ENCODE results near the gene PPRC1. TPM values are rescaled to one million over a fixed set of nuclear protein-coding genes. Genes with fewer than 3 reads are reported as not detected.

The PPRC1 gene
- total and polyA plus RNA-seq, 7 donors: 4.2 to 39.9 (median 12.5) TPM

DNA sequence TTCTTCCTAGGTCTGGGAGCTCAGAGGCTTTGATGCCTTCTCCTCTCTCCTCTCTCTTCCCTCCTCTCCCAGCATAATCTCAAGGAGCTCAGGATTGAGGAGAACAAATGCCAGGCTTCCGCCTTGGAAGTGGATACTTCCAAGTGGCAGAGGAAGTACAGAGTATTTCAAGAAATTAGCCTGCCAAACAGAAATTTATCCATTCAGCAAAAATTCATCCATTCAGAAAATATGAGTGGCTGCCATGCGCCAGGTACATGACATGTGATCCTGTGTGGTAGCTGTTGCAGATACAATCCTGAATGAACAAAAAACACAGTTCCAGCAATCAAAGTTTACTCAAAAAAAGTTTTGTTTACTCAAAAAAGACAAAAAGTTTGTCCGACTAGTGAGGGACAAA is 37.8 kb downstream of the PPRC1 start:
- DNase-seq: no peak
- H3K4me1 ChIP-seq: peaks cover 0 to 6% (median 3%) of the 10 kb centered on the region in 4 donors
- intact Hi-C loops (cut with DNase I): loop anchor here (5.0 kb wide), 2 partner anchors 57 to 182 kb away; partner anchors contain the start of gene ELOVL3
- H3K27me3 ChIP-seq: no peaks in the 10 kb centered on the region
- H3K27ac ChIP-seq: no peak overlapping the region
- TF ChIP-seq POLR2AphosphoS5 (IDR thresholded peaks at IDR 0.05) (no peak), EP300 (IDR thresholded peaks at IDR 0.05) (no peak), CTCF (IDR thresholded peaks at IDR 0.05) (no peak), POLR2A (IDR thresholded peaks at IDR 0.05) (no peak)
- no peaks in the 10 kb centered on the region for H3K9me3 ChIP-seq
- 55 to 79% methylated on average over 3 of the region's 3 CpGs for WGBS, 2 donors
- no peak overlapping the region for H3K4me3 ChIP-seq
- no peaks in the 10 kb centered on the region for H3K36me3 ChIP-seq

- no peak for DNase-seq
- 91% methylated on average over 8 of the region's 8 CpGs for WGBS, 2 donors
- H3K4me3 ChIP-seq: no peak overlapping the region
- TF ChIP-seq EP300 (IDR thresholded peaks at IDR 0.05) (no peak), POLR2AphosphoS5 (IDR thresholded peaks at IDR 0.05) (no peak), POLR2A (IDR thresholded peaks at IDR 0.05) (no peak), CTCF (IDR thresholded peaks at IDR 0.05) (no peak)
- H3K27ac ChIP-seq: no peak overlapping the region
- H3K27me3 ChIP-seq: peaks cover 0 to 8% (median 0%) of the 10 kb centered on the region in 3 donors
- no peaks in the 10 kb centered on the region for H3K36me3 ChIP-seq
- H3K9me3 ChIP-seq: no peaks in the 10 kb centered on the region
- intact Hi-C loops (cut with DNase I): loop anchor here (5.0 kb wide), 2 partner anchors 55 to 180 kb away; partner anchors contain the start of gene ELOVL3
- H3K4me1 ChIP-seq: peaks cover 0 to 6% (median 3%) of the 10 kb centered on the region in 4 donors
Observed at GRCh38 chr10:102172288-102172687, 39.4 kb downstream of the PPRC1 start.

- Histone ChIP-seq H3K4me1 (no peaks in the 10 kb centered on the region), H3K27ac (no peak overlapping the region), H3K9me3 (no peaks in the 10 kb centered on the region), H3K27me3 (peaks cover 0 to 13% (median 0%) of the 10 kb centered on the region in 3 donors), H3K4me3 (no peak overlapping the region), H3K36me3 (no peaks in the 10 kb centered on the region)
- intact Hi-C loops (cut with DNase I): no loop called here
- WGBS, 2 donors: 47 to 70% methylated on average over 4 of the region's 4 CpGs
- DNase-seq: no peak
- TF ChIP-seq CTCF (IDR thresholded peaks at IDR 0.05) (no peak), POLR2A (IDR thresholded peaks at IDR 0.05) (no peak), POLR2AphosphoS5 (IDR thresholded peaks at IDR 0.05) (no peak), EP300 (IDR thresholded peaks at IDR 0.05) (no peak)
Observed at GRCh38 chr10:102175415-102175814, 42.6 kb downstream of the PPRC1 start.

DNA sequence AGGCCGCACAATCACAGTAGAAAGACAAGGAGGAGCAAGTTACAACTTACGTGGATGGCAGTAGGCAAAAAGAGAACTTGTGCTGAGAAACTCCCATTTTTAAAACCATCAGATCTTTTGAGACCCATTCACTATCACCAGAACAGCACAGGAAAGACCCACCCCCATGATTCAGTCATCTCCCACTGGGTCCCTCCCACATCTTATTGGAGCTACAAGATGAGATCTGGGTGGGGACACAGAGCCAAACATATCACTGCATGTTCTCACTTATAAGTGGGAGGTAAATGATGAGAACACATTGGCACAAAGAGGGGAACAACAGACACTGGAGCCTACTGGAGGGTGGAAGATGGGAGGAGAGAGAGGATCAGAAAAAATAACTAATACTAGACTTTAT is 51.8 kb downstream of the PPRC1 start:
- H3K27me3 ChIP-seq: no peaks in the 10 kb centered on the region
- H3K27ac ChIP-seq: no peak overlapping the region
- H3K36me3 ChIP-seq: no peaks in the 10 kb centered on the region
- DNase-seq: no peak
- intact Hi-C loops (cut with DNase I): no loop called here
- 92 to 93% methylated on average over 2 of the region's 2 CpGs for WGBS, 2 donors
- peaks cover 0 to 2% (median 0%) of the 10 kb centered on the region in 4 donors for H3K9me3 ChIP-seq
- H3K4me3 ChIP-seq: no peak overlapping the region
- TF ChIP-seq CTCF (IDR thresholded peaks at IDR 0.05): no peak
- no peak for TF ChIP-seq POLR2A (IDR thresholded peaks at IDR 0.05)
- TF ChIP-seq EP300 (IDR thresholded peaks at IDR 0.05): no peak
- TF ChIP-seq POLR2AphosphoS5 (IDR thresholded peaks at IDR 0.05): no peak
- H3K4me1 ChIP-seq: no peaks in the 10 kb centered on the region

DNA sequence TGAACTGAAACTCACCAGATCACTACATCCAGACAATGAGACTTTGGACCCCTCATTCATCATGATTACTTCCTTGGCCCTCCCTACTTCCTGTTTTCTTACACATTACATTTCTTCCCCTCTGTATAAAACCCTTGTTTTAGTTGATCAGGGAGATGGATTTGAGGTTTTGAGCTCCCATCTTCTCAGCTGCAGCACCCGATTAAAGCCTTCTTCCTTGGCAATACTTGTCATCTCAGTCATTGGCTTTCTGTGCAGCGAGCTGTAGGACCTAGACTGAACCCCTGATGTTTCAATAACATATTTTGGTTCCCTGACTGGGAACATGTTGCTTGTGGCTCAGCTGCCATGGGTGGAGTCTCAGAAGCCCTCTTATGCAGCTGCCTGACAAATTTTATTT is 52.4 kb downstream of the PPRC1 start:
- 70 to 74% methylated on average over 2 of the region's 2 CpGs for WGBS, 2 donors
- Histone ChIP-seq H3K9me3 (peaks cover 0 to 2% (median 0%) of the 10 kb centered on the region in 4 donors), H3K4me3 (no peak overlapping the region), H3K27me3 (no peaks in the 10 kb centered on the region), H3K4me1 (no peaks in the 10 kb centered on the region), H3K36me3 (no peaks in the 10 kb centered on the region), H3K27ac (no peak overlapping the region)
- no peak for DNase-seq
- TF ChIP-seq POLR2AphosphoS5 (IDR thresholded peaks at IDR 0.05): no peak
- no peak for TF ChIP-seq POLR2A (IDR thresholded peaks at IDR 0.05)
- no peak for TF ChIP-seq CTCF (IDR thresholded peaks at IDR 0.05)
- no peak for TF ChIP-seq EP300 (IDR thresholded peaks at IDR 0.05)
- intact Hi-C loops (cut with DNase I): no loop called here

Data from sigmoid colon (tissue), 7 donors.